Measurements from ENCODE around the gene PREB.
"Not testable (repeated sequence)": the region's sequence is repeated elsewhere in the genome, so short reads cannot be mapped to it uniquely, and the experiment has no call there.

The PREB gene

GRCh38 chr2:27122791-27123190 is 11.6 kb downstream of the PREB start:
- TF ChIP-seq, protein P1, sequence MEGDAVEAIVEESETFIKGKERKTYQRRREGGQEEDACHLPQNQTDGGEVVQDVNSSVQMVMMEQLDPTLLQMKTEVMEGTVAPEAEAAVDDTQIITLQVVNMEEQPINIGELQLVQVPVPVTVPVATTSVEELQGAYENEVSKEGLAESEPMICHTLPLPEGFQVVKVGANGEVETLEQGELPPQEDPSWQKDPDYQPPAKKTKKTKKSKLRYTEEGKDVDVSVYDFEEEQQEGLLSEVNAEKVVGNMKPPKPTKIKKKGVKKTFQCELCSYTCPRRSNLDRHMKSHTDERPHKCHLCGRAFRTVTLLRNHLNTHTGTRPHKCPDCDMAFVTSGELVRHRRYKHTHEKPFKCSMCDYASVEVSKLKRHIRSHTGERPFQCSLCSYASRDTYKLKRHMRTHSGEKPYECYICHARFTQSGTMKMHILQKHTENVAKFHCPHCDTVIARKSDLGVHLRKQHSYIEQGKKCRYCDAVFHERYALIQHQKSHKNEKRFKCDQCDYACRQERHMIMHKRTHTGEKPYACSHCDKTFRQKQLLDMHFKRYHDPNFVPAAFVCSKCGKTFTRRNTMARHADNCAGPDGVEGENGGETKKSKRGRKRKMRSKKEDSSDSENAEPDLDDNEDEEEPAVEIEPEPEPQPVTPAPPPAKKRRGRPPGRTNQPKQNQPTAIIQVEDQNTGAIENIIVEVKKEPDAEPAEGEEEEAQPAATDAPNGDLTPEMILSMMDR (IDR thresholded peaks at IDR 0.05; ENCODE audit: low read depth, low read length), result no peak
- DNase-seq (ENCODE audit: extremely low read depth, low read depth), result no peak

DNA sequence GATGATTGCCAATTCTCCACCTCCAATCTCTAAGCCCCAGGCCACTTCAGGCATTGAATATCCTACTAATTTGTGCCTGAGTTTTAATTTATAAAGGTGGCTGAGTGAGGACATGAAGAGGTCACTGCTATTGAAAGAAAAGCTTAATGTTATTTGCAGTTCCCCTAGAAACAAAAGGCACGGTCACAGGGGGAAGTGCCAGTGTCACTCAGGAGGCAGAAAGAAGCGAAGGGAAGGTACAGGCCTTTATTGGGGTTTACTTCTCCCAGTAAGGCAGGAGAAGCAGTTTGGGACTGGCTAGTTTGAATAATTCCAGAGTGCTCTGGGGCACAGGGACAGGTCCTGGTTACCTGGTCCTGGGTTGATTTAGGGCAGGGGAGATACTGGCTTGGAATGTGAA is 12.5 kb downstream of the PREB start:
- TF ChIP-seq, protein P1 (IDR thresholded peaks at IDR 0.05; ENCODE audit: low read depth, low read length), result no peak
- DNase-seq (ENCODE audit: extremely low read depth, low read depth), result no peak

GRCh38 chr2:27119330-27119670 is 15.1 kb downstream of the PREB start:
- DNase-seq (ENCODE audit: extremely low read depth, low read depth), result not testable (repeated sequence)

- TF ChIP-seq, protein P1 (IDR thresholded peaks at IDR 0.05; ENCODE audit: low read depth, low read length), result no peak
- DNase-seq (ENCODE audit: extremely low read depth, low read depth), result no peak
Measured at GRCh38 chr2:27118525-27119329, 15.7 kb downstream of the PREB start, which contains the start of gene CGREF1. Gene CGREF1, minus strand, starts transcription at chr2:27119128. Its CDS starts 14,762 bp downstream, at chr2:27104366.

DNA sequence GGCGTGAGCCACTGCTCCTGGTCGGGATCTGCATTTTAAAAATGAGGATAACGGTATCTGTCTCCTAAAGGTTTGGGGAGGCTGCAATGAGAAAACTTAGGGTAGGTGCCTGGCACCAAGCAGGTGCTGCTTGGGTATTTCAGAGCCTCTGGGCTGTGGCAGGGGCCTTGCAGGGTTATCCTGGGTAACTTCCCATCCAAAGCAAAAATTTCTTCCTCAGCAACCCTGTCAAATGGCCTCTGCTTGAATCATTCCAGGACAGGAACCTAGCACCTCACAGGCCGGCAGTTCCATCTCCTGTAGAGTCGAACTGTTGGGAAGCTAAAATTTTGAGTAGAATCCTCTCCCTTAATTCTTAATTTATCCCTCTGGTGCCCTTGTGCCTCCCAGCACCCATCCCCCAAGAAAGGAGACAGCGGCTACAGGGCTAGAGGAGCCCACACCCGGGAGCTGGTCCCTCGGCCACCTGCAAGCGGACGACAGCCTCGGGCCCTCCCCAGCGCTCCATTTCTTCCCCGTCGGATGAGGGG is 16.4 kb downstream of the PREB start:
- TF ChIP-seq, protein P1 (IDR thresholded peaks at IDR 0.05; ENCODE audit: low read depth, low read length), result no peak
- DNase-seq (ENCODE audit: extremely low read depth, low read depth), result no peak

DNA sequence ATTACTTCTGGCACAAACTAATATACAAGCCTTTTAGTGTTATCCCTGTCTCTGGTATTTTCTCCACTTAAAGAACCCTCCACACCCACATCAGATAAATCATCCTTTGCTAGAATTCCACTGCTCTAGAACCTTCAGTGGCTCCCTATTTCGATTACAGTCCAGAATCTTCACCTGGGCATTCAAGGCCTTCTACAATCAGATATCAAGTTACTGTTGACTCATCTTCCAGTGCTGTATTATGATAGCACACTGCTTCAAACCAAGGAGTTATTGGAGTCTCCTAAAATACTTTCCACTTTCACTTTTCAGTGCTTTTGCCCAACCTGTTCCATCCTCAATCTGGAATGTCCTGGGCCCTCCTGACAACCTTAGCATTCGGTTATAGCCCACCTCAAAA is 18.9 kb downstream of the PREB start:
- TF ChIP-seq, protein P1 (IDR thresholded peaks at IDR 0.05; ENCODE audit: low read depth, low read length), result no peak
- no peak for DNase-seq (ENCODE audit: extremely low read depth, low read depth)

- DNase-seq (ENCODE audit: extremely low read depth, low read depth), result not testable (repeated sequence)
Measured at GRCh38 chr2:27111392-27112078, 22.9 kb downstream of the PREB start.

- DNase-seq (ENCODE audit: extremely low read depth, low read depth), result not testable (repeated sequence)
Measured at GRCh38 chr2:27110603-27111352, 23.7 kb downstream of the PREB start.
